Stimulated activated naive CD8-positive, alpha-beta T cell treated with anti-CD3 and anti-CD28 coated beads, Interleukin-15, amount 100 ng/mL, for 72 hours (primary cell): ENCODE data around the gene SLC8A3.

Experiments used
- ATAC-seq: fragments of 150-1000 bp; cut with Tn5 transposase; 2 replicates; pipeline ENCODE4 v1.10.0; 2021; ENCODE audit warnings: mild to moderate bottlenecking, moderate library complexity
- DNase-seq, 2 donors: peaks; one replicate each; pipeline ENCODE4 v3.0.0; 2021 to 2022
- H3K27ac Mint-ChIP-seq, 2 donors: one replicate each; pipeline ENCODE4 v1.8.0; 2022; ENCODE audit warnings: mild to moderate bottlenecking in 2 of 2, mixed read lengths in 2 of 2, moderate library complexity in 2 of 2
- H3K27me3 Mint-ChIP-seq: one replicate; pipeline ENCODE4 v1.8.0; 2022; ENCODE audit warnings: mixed read lengths
- H3K4me1 Mint-ChIP-seq: one replicate; pipeline ENCODE4 v1.8.0; 2022; ENCODE audit warnings: mild to moderate bottlenecking, mixed read lengths
- H3K4me3 Mint-ChIP-seq, 2 donors: one replicate each; pipeline ENCODE4 v1.8.0; 2022; ENCODE audit warnings: mild to moderate bottlenecking in 2 of 2, mixed read lengths in 2 of 2, moderate library complexity in 1 of 2
- H3K9me3 Mint-ChIP-seq, 2 donors: one replicate each; pipeline ENCODE4 v1.8.0; 2022; ENCODE audit warnings: mixed read lengths in 2 of 2

Gene SLC8A3

DNA sequence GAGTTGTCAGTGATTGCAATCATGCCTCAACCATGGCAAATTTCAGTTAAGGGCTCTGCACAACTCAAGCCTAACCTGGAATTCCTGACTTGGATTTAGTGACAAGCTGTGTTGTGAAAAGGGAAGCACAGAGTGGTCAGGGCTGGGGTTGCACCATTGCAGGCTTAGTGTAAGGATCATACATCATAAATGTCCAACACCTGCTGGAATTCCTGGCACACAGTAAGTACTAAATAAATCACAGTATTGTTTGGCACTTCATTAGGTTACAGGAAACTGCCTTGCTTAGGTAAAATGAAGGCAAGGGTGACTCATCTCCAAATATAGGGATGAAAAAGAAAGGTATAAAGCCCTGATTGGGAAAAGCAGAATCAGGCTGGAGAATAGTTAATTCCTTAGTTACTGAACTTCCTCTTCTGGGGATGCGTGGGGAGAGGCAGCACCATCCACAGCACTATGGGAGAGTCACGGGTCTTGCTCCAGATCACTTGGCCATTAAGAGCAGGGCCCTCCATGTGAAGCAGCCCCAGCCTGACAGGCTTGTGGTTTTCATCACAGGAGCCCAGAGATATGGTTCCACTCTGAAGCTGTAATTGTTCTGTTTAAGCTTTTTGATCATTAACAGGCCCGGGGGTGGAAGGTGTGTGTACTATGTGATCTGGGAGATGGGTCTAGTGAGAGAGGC lies 39.7 kb downstream of the SLC8A3 start:
- Mint-ChIP-seq H3K4me1 (no peaks in the 10 kb centered on the region), H3K4me3 (no peak overlapping the region), H3K9me3 (no peaks in the 10 kb centered on the region), H3K27ac (peak overlapping the region in 1 of 2 donors; percentile 43), H3K27me3 (peaks cover 19% of the 10 kb centered on the region)
- DNase-seq = no peak
- no peak for ATAC-seq

DNA sequence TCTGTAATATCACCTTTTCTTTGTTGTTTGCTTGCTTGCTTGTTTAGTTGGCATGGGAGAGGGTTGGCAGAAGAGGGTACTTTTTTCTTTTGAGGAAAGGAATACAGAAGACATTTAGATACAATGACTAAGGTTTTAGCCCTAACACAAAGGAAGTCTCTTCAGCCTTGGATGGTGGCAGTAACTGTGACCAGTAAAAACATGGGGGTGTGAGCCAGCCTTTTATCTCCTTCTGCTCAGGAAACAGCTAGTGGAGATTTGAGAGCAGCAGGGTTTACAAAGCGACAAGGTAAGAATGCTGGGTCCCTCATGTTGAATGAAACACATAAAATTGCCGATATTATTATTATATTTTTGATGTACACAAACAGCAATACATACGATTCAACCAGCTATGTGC lies 40.4 kb downstream of the SLC8A3 start:
- Mint-ChIP-seq H3K4me3 (no peak overlapping the region), H3K9me3 (no peaks in the 10 kb centered on the region)

DNA sequence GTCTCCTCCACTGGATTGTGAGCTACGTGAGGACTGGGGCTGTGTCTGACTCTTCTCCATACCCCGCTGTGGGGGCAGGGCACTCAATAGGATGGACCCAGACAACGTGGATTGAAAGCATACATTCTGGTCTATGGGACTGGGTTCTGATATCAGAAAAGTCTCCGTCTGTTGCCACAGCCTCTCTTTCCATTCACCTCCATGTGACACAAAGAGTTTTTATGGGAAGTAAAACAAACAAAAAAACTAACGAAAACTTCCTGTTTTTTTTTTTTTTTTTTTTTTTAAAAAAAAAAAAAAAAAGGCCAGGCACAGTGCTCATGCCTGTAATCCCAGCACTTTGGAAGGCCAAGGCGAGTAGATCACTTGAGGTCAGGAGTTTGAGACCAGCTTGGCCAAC lies 44.7 kb downstream of the SLC8A3 start:
- no peaks in the 10 kb centered on the region for H3K9me3 Mint-ChIP-seq
- no peaks in the 10 kb centered on the region for H3K4me1 Mint-ChIP-seq
- H3K27me3 Mint-ChIP-seq = peaks cover 38% of the 10 kb centered on the region
- peak overlapping the region in 1 of 2 donors; percentile 1 for H3K27ac Mint-ChIP-seq
- no peak for ATAC-seq
- H3K4me3 Mint-ChIP-seq = no peak overlapping the region
- no peak for DNase-seq

More for the DNA sequence above, 40.4 kb downstream of the SLC8A3 start:
- ATAC-seq = no peak
- no peak for DNase-seq
- H3K27ac Mint-ChIP-seq = no peak overlapping the region
- peaks cover 25% of the 10 kb centered on the region for H3K27me3 Mint-ChIP-seq
- no peaks in the 10 kb centered on the region for H3K4me1 Mint-ChIP-seq

DNA sequence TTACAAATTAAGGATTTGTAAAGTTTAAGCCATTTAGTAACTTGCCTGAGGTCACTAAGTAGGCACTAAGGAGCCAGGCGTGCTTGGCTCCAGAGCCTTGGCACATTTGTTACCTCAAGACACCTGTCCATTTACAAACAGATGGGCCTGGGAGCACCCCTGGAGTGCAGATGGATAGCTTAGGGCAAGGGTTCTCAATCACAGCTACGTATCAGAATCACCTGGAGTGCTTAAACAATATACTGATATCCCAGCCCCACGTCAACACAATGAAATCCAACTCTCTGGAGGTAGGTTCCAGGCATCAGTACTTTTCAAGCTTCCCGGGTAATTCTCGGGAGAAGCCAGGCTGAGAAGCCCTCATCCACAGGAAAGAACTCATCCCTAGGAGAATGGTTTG lies 45.4 kb downstream of the SLC8A3 start:
- Mint-ChIP-seq H3K27me3 (peaks cover 37% of the 10 kb centered on the region), H3K9me3 (no peaks in the 10 kb centered on the region), H3K27ac (no peak overlapping the region), H3K4me1 (no peaks in the 10 kb centered on the region), H3K4me3 (no peak overlapping the region)
- ATAC-seq = no peak
- no peak for DNase-seq

DNA sequence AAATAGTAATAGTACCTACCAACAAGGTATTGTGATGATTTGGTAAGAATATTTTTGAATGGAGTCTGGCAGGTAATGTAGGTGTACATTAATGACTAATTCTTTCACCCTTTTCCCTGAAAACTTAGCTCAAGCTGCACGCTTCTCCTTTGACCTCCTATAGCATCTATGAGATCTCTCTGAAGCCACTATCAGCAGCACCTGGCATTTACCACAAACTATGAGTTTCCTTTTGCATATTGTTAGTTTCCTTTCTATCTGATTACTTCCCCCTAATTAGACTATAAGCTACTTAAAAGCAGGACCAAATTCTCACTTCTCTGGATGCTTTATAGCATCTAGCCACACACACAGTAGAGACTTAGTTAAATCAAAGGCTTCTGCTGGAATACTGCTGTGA lies 48.1 kb downstream of the SLC8A3 start:
- Mint-ChIP-seq H3K27me3 (peaks cover 33% of the 10 kb centered on the region), H3K9me3 (no peaks in the 10 kb centered on the region), H3K4me3 (no peak overlapping the region), H3K27ac (no peak overlapping the region), H3K4me1 (no peaks in the 10 kb centered on the region)
- DNase-seq (no peak), ATAC-seq (no peak)

DNA sequence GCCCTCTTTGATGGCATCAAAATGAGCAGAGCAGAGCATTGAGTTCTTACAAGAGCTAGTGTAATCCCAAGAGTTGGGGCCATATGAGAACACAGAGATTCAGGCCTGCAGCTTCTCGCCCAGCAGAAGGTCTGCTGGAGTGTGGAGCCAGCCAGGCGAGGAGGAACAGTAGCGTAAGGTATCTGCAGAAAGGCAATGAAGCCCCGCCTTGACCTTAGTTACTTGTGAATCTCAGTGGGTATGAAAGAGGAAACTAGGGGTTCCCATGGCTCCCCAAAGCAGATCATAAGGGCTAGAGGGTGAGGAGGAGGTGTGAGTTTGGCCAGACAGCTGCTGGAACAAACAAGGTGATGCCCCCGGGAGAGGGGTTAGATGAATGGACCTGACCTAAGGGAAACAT lies 49.4 kb downstream of the SLC8A3 start:
- Mint-ChIP-seq H3K4me1 (no peaks in the 10 kb centered on the region), H3K9me3 (no peaks in the 10 kb centered on the region), H3K4me3 (no peak overlapping the region), H3K27me3 (peaks cover 39% of the 10 kb centered on the region), H3K27ac (no peak overlapping the region)
- ATAC-seq (no peak), DNase-seq (no peak)

DNA sequence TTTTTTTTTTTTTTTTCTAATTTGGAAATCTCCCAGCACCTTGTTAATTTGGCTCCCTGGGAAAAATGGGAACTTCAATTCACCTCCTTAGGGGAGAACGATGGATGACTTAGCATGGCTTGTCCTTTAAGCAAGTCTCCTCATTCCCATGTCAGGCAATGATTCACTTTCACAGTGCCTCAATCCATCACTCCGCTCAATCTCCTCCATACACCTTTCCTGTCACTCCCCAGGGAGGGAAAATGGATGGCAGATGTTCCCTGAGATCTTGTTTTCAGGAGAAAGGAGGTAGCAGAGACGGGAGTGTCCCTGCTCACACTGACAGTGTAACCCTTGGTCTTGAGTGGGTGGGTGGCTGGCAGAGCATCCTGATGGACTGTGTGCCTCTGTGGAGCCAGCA lies 51.0 kb downstream of the SLC8A3 start:
- Mint-ChIP-seq H3K27ac (no peak overlapping the region), H3K4me3 (no peak overlapping the region), H3K9me3 (no peaks in the 10 kb centered on the region), H3K4me1 (no peaks in the 10 kb centered on the region), H3K27me3 (peaks cover 43% of the 10 kb centered on the region)
- DNase-seq (no peak), ATAC-seq (no peak)

DNA sequence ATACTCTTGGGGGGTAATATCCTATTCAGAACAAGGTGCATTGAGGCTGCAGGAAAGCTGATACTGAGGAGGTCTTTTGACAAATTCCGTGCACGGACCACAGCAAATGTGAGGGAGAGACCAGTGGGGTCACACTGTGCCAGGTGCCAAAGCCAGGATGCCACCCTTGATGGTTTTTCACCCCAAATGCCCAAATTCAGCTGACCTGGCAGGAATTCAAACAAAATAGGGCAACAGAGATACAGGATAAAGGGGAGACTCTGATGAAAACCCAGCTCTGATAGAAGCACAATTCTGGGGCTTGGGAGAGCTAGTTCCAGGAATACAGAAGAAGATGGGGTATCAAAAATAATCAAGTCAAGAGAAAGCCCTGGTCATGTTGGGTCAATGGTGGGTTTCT lies 55.3 kb downstream of the SLC8A3 start:
- Mint-ChIP-seq H3K27ac (no peak overlapping the region), H3K4me1 (no peaks in the 10 kb centered on the region), H3K27me3 (peaks cover 33% of the 10 kb centered on the region), H3K4me3 (no peak overlapping the region), H3K9me3 (no peaks in the 10 kb centered on the region)
- DNase-seq = no peak
- ATAC-seq = no peak

DNA sequence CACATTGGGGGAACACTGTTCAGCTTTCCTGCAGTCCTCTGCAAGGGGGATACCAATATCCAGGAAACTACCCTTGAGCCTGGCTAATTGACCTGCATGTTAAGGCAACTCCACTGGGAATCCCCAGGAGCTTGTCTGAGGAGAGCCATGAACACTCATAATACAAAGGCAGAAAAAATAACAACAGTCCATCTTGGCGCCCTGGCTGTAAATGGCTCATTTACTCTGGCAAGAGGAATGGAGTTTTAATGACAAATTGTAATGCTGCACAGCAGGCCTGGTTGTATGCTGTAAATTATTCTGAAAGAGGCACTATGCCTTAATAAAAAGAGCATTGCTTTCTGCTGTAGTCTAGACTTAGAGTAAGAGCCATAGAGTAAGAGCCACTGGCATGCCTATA lies 58.3 kb downstream of the SLC8A3 start:
- ATAC-seq (no peak), DNase-seq (no peak)
- no peak overlapping the region for H3K4me3 Mint-ChIP-seq
- no peak overlapping the region for H3K27ac Mint-ChIP-seq
- peaks cover 0 to 3% of the 10 kb centered on the region in 2 donors for H3K9me3 Mint-ChIP-seq
- peaks cover 33% of the 10 kb centered on the region for H3K27me3 Mint-ChIP-seq
- no peaks in the 10 kb centered on the region for H3K4me1 Mint-ChIP-seq

DNA sequence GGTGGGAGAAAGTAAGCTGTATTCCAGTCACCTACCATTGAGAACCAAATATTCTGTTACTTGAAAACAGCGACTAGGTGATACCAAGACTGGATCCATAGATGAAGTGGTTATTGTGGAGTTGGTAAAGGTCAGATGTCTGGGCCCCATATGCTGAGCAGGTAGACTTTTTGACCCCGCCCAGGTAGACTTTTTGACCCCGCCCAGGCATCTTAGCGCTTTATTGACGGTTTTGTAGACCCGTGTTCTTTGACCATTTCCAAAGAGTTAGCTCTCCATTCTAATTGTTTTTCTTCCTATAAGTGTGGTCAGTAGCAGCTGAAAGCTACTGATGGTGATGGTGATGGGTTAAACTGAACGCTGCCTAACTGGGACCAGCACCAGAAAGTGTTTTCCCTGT lies 61.6 kb downstream of the SLC8A3 start:
- H3K27ac Mint-ChIP-seq = no peak overlapping the region
- DNase-seq (no peak), ATAC-seq (no peak)
- no peak overlapping the region for H3K4me3 Mint-ChIP-seq
- H3K9me3 Mint-ChIP-seq = peaks cover 0 to 3% of the 10 kb centered on the region in 2 donors
- peaks cover 16% of the 10 kb centered on the region for H3K27me3 Mint-ChIP-seq
- H3K4me1 Mint-ChIP-seq = no peaks in the 10 kb centered on the region

DNA sequence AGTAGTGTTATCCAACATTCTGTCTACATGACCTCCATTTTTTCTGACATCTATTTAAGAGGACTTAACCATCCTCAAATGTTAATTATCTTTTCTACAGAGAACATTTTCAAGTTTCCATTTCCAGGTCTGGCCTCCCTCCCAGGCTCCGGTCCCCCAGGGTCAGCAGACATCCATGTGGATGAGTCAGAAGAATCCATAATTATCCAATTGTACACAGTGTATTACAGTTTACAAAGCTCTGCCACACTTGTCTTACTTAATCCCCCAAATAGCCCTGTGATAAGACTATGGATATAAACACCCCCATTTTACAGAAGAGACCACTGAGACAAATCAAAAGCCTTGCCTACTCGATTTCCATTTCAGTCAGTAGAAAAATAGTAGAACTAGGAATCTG lies 65.0 kb downstream of the SLC8A3 start:
- peaks cover 0 to 3% of the 10 kb centered on the region in 2 donors for H3K9me3 Mint-ChIP-seq
- no peak overlapping the region for H3K4me3 Mint-ChIP-seq
- DNase-seq (no peak), ATAC-seq (no peak)
- no peaks in the 10 kb centered on the region for H3K27me3 Mint-ChIP-seq
- no peaks in the 10 kb centered on the region for H3K4me1 Mint-ChIP-seq
- H3K27ac Mint-ChIP-seq = no peak overlapping the region

DNA sequence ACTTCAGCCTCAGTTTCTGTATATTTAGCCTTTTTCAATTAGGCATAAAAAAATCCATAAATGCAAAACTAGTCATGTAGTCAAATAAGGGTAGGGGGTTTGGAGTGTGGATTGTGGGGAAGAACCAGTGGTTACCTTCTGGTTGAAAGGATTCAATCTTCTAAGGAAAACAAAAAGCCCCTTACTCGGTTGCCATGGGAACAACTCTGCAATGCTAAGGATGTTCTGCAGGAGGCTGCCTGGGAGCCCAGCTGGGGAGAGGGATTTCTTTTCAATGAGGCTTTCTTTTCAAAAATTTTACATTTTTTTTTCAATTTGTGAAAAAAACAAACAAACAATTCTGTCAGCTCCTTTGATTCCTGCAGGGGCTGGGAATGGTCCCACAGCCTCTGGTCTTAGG lies 67.2 kb downstream of the SLC8A3 start:
- DNase-seq (no peak), ATAC-seq (no peak)
- H3K4me3 Mint-ChIP-seq = no peak overlapping the region
- no peak overlapping the region for H3K27ac Mint-ChIP-seq
- H3K9me3 Mint-ChIP-seq = no peaks in the 10 kb centered on the region
- no peaks in the 10 kb centered on the region for H3K4me1 Mint-ChIP-seq
- H3K27me3 Mint-ChIP-seq = peaks cover 10% of the 10 kb centered on the region

DNA sequence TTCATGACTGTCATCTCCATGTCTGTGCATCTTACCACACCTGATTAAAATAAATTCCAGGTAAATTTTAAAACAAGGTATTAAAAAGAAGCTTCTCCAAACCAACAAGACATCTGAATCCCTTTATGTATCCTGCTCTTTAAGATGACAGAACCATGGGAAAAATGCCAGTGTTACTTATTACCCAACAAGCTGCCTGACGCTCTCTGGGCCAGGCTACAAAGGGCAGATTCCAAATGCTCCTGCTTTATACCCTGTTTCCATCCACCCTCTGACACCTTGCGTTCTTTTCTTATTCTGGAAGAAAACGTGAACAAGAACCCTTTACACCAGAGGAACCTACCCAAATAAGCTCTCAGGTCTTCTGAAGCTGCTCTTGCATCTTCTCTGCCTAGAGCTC lies 70.7 kb downstream of the SLC8A3 start:
- Mint-ChIP-seq H3K27ac (no peak overlapping the region), H3K27me3 (peaks cover 10% of the 10 kb centered on the region), H3K4me3 (no peak overlapping the region), H3K4me1 (no peaks in the 10 kb centered on the region), H3K9me3 (no peaks in the 10 kb centered on the region)
- no peak for DNase-seq
- no peak for ATAC-seq

DNA sequence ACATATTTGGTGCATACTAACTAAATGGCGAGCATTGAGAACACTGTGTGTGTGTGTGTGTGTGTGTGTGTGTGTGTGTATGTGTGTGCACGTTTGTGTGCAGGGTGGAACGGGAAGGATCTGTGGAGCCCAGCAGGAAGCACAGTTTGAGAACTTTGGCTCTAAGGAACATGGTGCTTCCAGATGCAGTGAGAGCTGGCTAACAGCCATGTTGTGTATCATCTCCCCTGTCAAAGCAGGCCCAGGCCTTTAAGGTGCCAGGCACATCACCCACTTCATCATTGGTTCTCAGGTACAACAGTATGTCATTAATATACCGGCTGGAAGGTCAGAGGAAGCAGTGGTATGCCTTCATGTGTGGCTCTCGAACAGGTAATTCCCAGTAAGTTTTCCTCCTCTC lies 72.5 kb downstream of the SLC8A3 start:
- Mint-ChIP-seq H3K4me3 (no peak overlapping the region), H3K27me3 (peaks cover 21% of the 10 kb centered on the region)
- no peak for ATAC-seq

DNA sequence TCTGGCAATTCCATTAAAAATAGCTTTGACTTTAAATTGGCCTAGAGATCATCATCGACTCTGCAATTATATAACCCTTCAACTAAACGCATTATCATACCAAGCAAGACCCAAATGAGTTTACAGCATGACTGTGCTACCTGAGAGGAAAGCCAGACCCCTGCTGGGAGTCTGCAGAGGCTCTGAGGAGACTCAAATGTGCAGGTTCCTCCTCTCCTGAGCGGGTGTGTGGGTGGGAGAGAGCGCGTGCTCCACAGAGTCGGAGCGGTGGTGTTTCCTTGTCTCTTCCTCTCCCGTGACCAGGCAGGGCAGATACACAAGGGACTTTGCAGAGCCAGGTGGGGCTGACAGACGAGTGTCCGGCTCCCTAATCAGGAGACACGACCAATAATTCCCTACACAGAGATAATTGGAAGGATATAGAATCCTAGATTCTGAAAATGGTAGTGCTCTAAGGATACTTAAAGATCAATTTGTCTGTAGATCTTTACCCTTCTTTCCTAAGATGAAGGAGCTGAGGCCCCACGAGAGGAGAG lies 74.1 kb downstream of the SLC8A3 start:
- DNase-seq (no peak), ATAC-seq (no peak)
- Mint-ChIP-seq H3K4me1 (no peaks in the 10 kb centered on the region), H3K4me3 (no peak overlapping the region), H3K9me3 (no peaks in the 10 kb centered on the region), H3K27ac (no peak overlapping the region), H3K27me3 (peaks cover 21% of the 10 kb centered on the region)

More for the DNA sequence above, 72.5 kb downstream of the SLC8A3 start:
- DNase-seq = no peak
- Mint-ChIP-seq H3K9me3 (no peaks in the 10 kb centered on the region), H3K4me1 (no peaks in the 10 kb centered on the region), H3K27ac (no peak overlapping the region)

DNA sequence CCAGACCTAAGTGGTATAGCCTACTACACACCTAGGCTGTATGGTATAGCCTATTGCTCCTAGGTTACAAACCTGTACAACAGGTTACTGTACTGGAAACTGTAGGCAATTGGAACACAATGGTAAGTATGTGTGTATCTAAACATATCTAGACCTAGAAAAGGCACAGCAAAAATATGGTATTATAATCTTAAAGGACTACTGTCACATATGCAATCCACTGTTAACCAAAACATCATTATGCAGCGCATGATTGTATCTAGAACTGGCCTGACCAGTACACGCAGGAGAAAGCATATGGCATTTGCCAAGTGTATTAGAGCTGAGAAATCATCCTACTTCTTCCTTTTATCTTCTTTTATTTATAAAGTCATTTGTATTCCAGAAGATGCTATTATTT lies 75.5 kb downstream of the SLC8A3 start:
- no peak overlapping the region for H3K4me3 Mint-ChIP-seq
- ATAC-seq (no peak), DNase-seq (no peak)
- H3K27me3 Mint-ChIP-seq = peaks cover 15% of the 10 kb centered on the region
- no peak overlapping the region for H3K27ac Mint-ChIP-seq
- no peaks in the 10 kb centered on the region for H3K9me3 Mint-ChIP-seq
- no peaks in the 10 kb centered on the region for H3K4me1 Mint-ChIP-seq

DNA sequence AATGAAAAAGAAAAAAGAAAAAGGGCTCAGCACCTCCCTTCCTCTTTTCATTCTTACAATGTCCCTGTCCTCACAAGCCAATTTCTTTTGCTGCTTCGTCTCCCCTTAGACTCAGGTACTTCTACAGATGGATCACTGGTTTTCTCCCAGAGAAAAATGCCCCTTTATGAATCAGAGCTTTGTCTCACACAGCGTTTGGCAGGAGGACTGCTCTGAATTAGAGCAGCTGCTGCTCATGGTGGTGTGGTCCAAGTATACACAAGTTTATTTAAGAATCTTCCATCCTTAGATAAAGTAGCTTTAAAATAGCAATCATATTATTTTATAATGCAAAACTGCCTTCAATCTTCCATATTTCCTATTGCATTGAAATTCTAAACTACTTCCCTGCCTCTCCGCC lies 80.3 kb downstream of the SLC8A3 start:
- ATAC-seq = no peak
- Mint-ChIP-seq H3K4me1 (no peaks in the 10 kb centered on the region), H3K4me3 (no peak overlapping the region), H3K27ac (no peak overlapping the region), H3K27me3 (peaks cover 16% of the 10 kb centered on the region), H3K9me3 (no peaks in the 10 kb centered on the region)
- DNase-seq = no peak
